ENCODE results near the gene CSNK1G2.

The CSNK1G2 gene

DNA sequence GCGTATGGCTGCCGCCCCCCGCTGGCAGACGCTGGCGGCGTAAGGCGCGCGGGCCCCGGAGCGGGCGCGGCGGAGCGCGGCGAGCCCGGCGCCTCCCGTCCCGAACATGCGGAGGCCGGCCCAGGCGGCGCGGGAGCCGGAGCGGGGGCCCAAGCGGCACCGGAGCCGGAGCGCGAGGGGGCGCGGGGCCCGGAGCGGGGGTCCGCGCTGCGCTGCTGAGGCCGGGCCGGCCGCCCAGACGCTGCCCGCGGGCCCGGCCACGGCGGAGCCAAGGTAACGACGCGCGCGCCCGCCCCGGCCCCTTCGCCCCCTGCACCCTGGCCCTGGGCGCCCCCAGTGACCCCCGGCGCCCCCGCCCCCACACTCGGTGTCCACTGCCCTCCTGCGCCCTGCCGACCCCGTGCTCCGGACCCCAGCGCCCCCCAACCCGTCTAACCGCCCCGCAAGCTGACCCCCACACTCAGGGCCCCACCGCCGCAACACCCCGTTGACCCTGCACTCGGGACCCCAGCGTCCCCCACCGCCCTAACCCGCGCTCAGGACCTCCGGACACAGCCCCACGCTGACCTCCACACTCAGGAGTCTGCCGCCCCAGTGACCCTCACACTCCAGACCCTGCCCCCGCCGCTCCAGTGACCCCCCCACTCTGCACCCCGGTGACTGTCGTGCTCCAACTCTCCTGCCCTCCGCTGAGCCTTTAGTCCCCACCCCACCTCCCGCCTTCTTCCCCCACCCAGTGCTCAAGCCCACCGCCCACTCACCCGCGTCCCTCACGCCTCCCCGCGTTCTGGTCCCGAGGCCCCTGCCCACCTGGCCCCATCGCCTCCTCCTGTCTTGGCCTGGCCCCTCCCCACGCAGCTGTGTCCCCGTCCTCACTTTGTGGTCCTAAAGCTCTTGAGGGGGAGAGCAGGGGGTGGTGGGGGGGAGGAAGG, at the start of gene CSNK1G2:
Gene CSNK1G2, plus strand, starts transcription at position 27 of the 932 bp plus-strand sequence. CDS start 28,601 bp downstream, outside the sequence.
- H3K9me3 ChIP-seq (ENCODE audit: insufficient read depth, low read depth, low read length) = no peaks in the 10 kb centered on the region
- peak within 1 kb of the TSS; percentile 90 for H3K27ac ChIP-seq (ENCODE audit: low read length)
- H3K27me3 ChIP-seq (ENCODE audit: insufficient read depth, low read length) = no peaks in the 10 kb centered on the region
- H3K9ac ChIP-seq (ENCODE audit: low read depth, low read length) = peak within 1 kb of the TSS; percentile 89; the same call in 1 of the 2 replicates
- no peaks in the 10 kb centered on the region for H3K36me3 ChIP-seq (ENCODE audit: insufficient read depth, low read depth, low read length)
- H3K4me3 ChIP-seq (ENCODE audit: low read length) = peak within 1 kb of the TSS; percentile 99
- peaks cover 9% of the 10 kb centered on the region; the same call in 1 of the 2 replicates for H3K4me1 ChIP-seq (ENCODE audit: insufficient read depth, low read length)

GRCh38 chr19:1893791-1894190, 47.2 kb upstream of the CSNK1G2 start:
- Histone ChIP-seq H3K36me3 (ENCODE audit: insufficient read depth, low read depth, low read length) (no peaks in the 10 kb centered on the region), H3K27me3 (ENCODE audit: insufficient read depth, low read length) (no peaks in the 10 kb centered on the region), H3K4me1 (ENCODE audit: insufficient read depth, low read length) (no peaks in the 10 kb centered on the region), H3K9me3 (ENCODE audit: insufficient read depth, low read depth, low read length) (no peaks in the 10 kb centered on the region), H3K4me3 (ENCODE audit: low read length) (no peak overlapping the region), H3K9ac (ENCODE audit: low read depth, low read length) (no peak overlapping the region), H3K27ac (ENCODE audit: low read length) (no peak overlapping the region)

DNA sequence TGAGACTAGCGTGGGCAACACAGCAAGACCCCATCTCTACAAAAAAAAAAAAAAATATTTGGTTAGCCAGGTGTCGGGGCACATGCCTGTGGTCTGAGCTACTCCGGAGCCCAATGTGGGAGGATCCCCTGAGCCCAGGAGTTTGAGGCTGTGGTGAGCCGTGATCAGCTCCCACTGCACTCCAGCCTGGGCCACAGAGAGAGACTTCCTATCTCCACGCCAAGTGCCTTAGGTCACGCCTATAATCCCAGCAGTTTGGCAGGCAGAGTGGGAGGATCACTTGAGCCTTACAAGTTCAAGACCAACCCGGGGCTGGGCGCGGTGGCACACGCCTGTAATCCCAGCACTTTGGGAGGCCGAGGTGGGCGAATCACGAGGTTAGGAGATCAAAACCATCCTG, 44.5 kb upstream of the CSNK1G2 start:
- Histone ChIP-seq H3K36me3 (ENCODE audit: insufficient read depth, low read depth, low read length) (no peaks in the 10 kb centered on the region), H3K9ac (ENCODE audit: low read depth, low read length) (no peak overlapping the region), H3K9me3 (ENCODE audit: insufficient read depth, low read depth, low read length) (no peaks in the 10 kb centered on the region), H3K27me3 (ENCODE audit: insufficient read depth, low read length) (no peaks in the 10 kb centered on the region), H3K4me1 (ENCODE audit: insufficient read depth, low read length) (no peaks in the 10 kb centered on the region), H3K4me3 (ENCODE audit: low read length) (no peak overlapping the region), H3K27ac (ENCODE audit: low read length) (no peak overlapping the region)

- H3K9ac ChIP-seq (ENCODE audit: low read depth, low read length) = no peak overlapping the region
- no peak overlapping the region for H3K27ac ChIP-seq (ENCODE audit: low read length)
- no peaks in the 10 kb centered on the region; the same call in 1 of the 2 replicates for H3K4me1 ChIP-seq (ENCODE audit: insufficient read depth, low read length)
These were observed 39.0 kb upstream of the CSNK1G2 start for GRCh38 chr19:1901940-1902404.

DNA sequence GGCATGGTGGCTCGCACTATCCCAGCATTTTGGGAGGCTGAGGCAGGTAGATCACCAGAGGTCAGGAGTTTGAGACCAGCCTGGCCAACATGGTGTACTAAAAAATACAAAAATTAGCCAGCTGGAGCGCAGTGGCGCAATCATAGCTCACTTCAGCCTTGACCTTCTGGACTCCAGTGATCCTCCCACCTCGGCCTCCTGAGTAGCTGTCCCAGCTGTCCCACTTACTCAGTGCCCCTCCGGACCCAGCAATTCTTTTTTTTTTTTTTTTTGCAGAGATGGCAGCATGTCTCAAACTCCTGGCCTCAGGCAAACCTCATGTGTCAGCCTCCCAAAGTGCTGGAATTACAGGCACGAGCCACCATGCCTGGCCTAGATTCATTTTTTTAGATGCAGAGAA, 38.0 kb upstream of the CSNK1G2 start:
- no peaks in the 10 kb centered on the region for H3K9me3 ChIP-seq (ENCODE audit: insufficient read depth, low read depth, low read length)
- H3K36me3 ChIP-seq (ENCODE audit: insufficient read depth, low read depth, low read length) = no peaks in the 10 kb centered on the region
- no peak overlapping the region for H3K4me3 ChIP-seq (ENCODE audit: low read length)
- H3K4me1 ChIP-seq (ENCODE audit: insufficient read depth, low read length) = no peaks in the 10 kb centered on the region; the same call in 1 of the 2 replicates
- H3K9ac ChIP-seq (ENCODE audit: low read depth, low read length) = no peak overlapping the region
- H3K27me3 ChIP-seq (ENCODE audit: insufficient read depth, low read length) = no peaks in the 10 kb centered on the region
- no peak overlapping the region for H3K27ac ChIP-seq (ENCODE audit: low read length)

More at GRCh38 chr19:1901940-1902404, 39.0 kb upstream of the CSNK1G2 start:
- H3K4me3 ChIP-seq (ENCODE audit: low read length) = no peak overlapping the region
- no peaks in the 10 kb centered on the region for H3K27me3 ChIP-seq (ENCODE audit: insufficient read depth, low read length)
- no peaks in the 10 kb centered on the region for H3K36me3 ChIP-seq (ENCODE audit: insufficient read depth, low read depth, low read length)
- H3K9me3 ChIP-seq (ENCODE audit: insufficient read depth, low read depth, low read length) = no peaks in the 10 kb centered on the region

GRCh38 chr19:1904860-1905109, 36.2 kb upstream of the CSNK1G2 start:
- H3K9me3 ChIP-seq (ENCODE audit: insufficient read depth, low read depth, low read length) = no peaks in the 10 kb centered on the region
- H3K27me3 ChIP-seq (ENCODE audit: insufficient read depth, low read length) = no peaks in the 10 kb centered on the region
- no peaks in the 10 kb centered on the region; the same call in 1 of the 2 replicates for H3K4me1 ChIP-seq (ENCODE audit: insufficient read depth, low read length)
- H3K27ac ChIP-seq (ENCODE audit: low read length) = peak overlapping the region; percentile 3
- H3K4me3 ChIP-seq (ENCODE audit: low read length) = peak overlapping the region; percentile 52
- H3K36me3 ChIP-seq (ENCODE audit: insufficient read depth, low read depth, low read length) = no peaks in the 10 kb centered on the region
- H3K9ac ChIP-seq (ENCODE audit: low read depth, low read length) = peak overlapping the region; percentile 73; the same call in 1 of the 2 replicates

GRCh38 chr19:1905110-1905862, 35.7 kb upstream of the CSNK1G2 start, which contains the start of the genes ADAT3 and SCAMP4:
ADAT3 (plus strand) TSS chr19:1905399; CDS start chr19:1912048, 6,649 bp downstream.
SCAMP4 (plus strand) TSS chr19:1905399; CDS start chr19:1915020, 9,621 bp downstream.
- Histone ChIP-seq H3K27me3 (ENCODE audit: insufficient read depth, low read length) (no peaks in the 10 kb centered on the region), H3K9ac (ENCODE audit: low read depth, low read length) (peak within 1 kb of the TSS; percentile 73), H3K27ac (ENCODE audit: low read length) (peak within 1 kb of the TSS; percentile 50), H3K9me3 (ENCODE audit: insufficient read depth, low read depth, low read length) (no peaks in the 10 kb centered on the region), H3K36me3 (ENCODE audit: insufficient read depth, low read depth, low read length) (no peaks in the 10 kb centered on the region), H3K4me3 (ENCODE audit: low read length) (peak within 1 kb of the TSS; percentile 73), H3K4me1 (ENCODE audit: insufficient read depth, low read length) (no peaks in the 10 kb centered on the region; the same call in 1 of the 2 replicates)

GRCh38 chr19:1905863-1906375, 35.1 kb upstream of the CSNK1G2 start:
- no peaks in the 10 kb centered on the region for H3K9me3 ChIP-seq (ENCODE audit: insufficient read depth, low read depth, low read length)
- H3K4me3 ChIP-seq (ENCODE audit: low read length) = peak overlapping the region; percentile 73
- no peaks in the 10 kb centered on the region for H3K27me3 ChIP-seq (ENCODE audit: insufficient read depth, low read length)
- H3K36me3 ChIP-seq (ENCODE audit: insufficient read depth, low read depth, low read length) = no peaks in the 10 kb centered on the region
- peak overlapping the region; percentile 50 for H3K27ac ChIP-seq (ENCODE audit: low read length)
- H3K4me1 ChIP-seq (ENCODE audit: insufficient read depth, low read length) = no peaks in the 10 kb centered on the region; the same call in 1 of the 2 replicates
- H3K9ac ChIP-seq (ENCODE audit: low read depth, low read length) = peak overlapping the region; percentile 73; the same call in 1 of the 2 replicates

GRCh38 chr19:1906985-1907562, 33.9 kb upstream of the CSNK1G2 start:
- Histone ChIP-seq H3K27ac (ENCODE audit: low read length) (no peak overlapping the region), H3K9me3 (ENCODE audit: insufficient read depth, low read depth, low read length) (no peaks in the 10 kb centered on the region), H3K9ac (ENCODE audit: low read depth, low read length) (no peak overlapping the region)

GRCh38 chr19:1907563-1908363, 33.2 kb upstream of the CSNK1G2 start:
- Histone ChIP-seq H3K4me3 (ENCODE audit: low read length) (no peak overlapping the region), H3K27me3 (ENCODE audit: insufficient read depth, low read length) (no peaks in the 10 kb centered on the region), H3K27ac (ENCODE audit: low read length) (no peak overlapping the region), H3K9me3 (ENCODE audit: insufficient read depth, low read depth, low read length) (no peaks in the 10 kb centered on the region), H3K9ac (ENCODE audit: low read depth, low read length) (no peak overlapping the region), H3K36me3 (ENCODE audit: insufficient read depth, low read depth, low read length) (no peaks in the 10 kb centered on the region; the same call in 1 of the 2 replicates), H3K4me1 (ENCODE audit: insufficient read depth, low read length) (no peaks in the 10 kb centered on the region; the same call in 1 of the 2 replicates)

More at GRCh38 chr19:1906985-1907562, 33.9 kb upstream of the CSNK1G2 start:
- Histone ChIP-seq H3K27me3 (ENCODE audit: insufficient read depth, low read length) (no peaks in the 10 kb centered on the region), H3K36me3 (ENCODE audit: insufficient read depth, low read depth, low read length) (no peaks in the 10 kb centered on the region; the same call in 1 of the 2 replicates), H3K4me3 (ENCODE audit: low read length) (no peak overlapping the region), H3K4me1 (ENCODE audit: insufficient read depth, low read length) (no peaks in the 10 kb centered on the region; the same call in 1 of the 2 replicates)
